Ascending aorta (tissue), 2 donors: ENCODE results near the gene DOHH. TPM values are rescaled to one million over a fixed set of nuclear protein-coding genes. Genes with fewer than 3 reads are reported as not detected.

Source experiments
- DNase-seq, 2 donors: peaks; one replicate each; pipeline ENCODE4 v3.0.0-alpha.2; 2019; ENCODE audit warnings: low spot score in 2 of 2
- H3K27ac ChIP-seq, 2 donors: fragments of 200-600 bp; sonication (generic); one replicate each; pipeline ENCODE4 v1.5.1; 2016 to 2017; ENCODE audit warnings: mild to moderate bottlenecking in 1 of 2
- H3K27me3 ChIP-seq: fragments of 200-600 bp; sonication (generic); one replicate; pipeline ENCODE4 v1.5.1; 2017
- H3K36me3 ChIP-seq, 2 donors: fragments of 200-600 bp; sonication (generic); one replicate each; pipeline ENCODE4 v1.5.1; 2016
- H3K4me1 ChIP-seq, 2 donors: fragments of 200-600 bp; sonication (generic); one replicate each; pipeline ENCODE4 v1.5.1; 2016 to 2017; ENCODE audit warnings: mild to moderate bottlenecking in 1 of 2
- H3K4me3 ChIP-seq, 2 donors: fragments of 200-600 bp; sonication (generic); one replicate each; pipeline ENCODE4 v1.5.1; 2016 to 2017; ENCODE audit warnings: mild to moderate bottlenecking in 1 of 2
- H3K9me3 ChIP-seq, 2 donors: fragments of 200-600 bp; sonication (generic); one replicate each; pipeline ENCODE4 v1.5.1; 2016
- intact Hi-C: fragments of 100-400 bp; cut with DNase I; formaldehyde crosslinking; loops from one replicate; pipeline ENCODE4 v1.15.1; 2023
- total RNA-seq: library from RNA; depleted of rRNA; stranded (reverse); fragments of >200 nt; gene quantifications from one replicate; pipeline ENCODE4 v1.1.0, GENCODE V29; 2016
- TF ChIP-seq, protein P1 (sequence below), 3 experiments: fragments of 200-600 bp in 2 of 3; fragments of 450-650 bp in 1 of 3; sonication (generic) in 2 of 3; IDR thresholded peaks; one replicate each; pipeline ENCODE4 v1.5.1; 2016 to 2019; ENCODE audit warnings: antibody characterized with exemption in 3 of 3, mild to moderate bottlenecking in 1 of 3, moderate library complexity in 1 of 3

DOHH gene
- total RNA-seq, 1 donor from 2014 or later = 40.9 TPM

DNA sequence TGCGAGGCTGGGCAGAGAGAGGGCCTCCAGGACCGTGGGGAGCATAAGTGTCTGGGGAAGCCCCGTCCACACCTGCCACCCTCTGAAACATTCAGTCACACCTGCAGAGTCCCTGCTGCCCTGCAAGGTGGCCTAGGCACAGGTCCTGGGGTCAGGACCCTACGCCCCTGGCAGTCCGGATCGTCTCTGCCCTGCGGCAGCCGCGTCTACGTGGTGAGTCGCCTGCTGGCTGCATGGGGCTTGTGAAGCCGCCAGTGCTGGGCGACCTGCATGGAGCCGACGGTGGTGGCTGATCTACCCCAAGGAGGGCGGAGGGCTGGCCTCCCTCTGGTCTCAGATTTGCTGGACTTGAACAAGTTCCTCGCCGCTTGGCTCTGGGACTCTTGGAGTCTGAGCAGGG, 18.7 kb upstream of the DOHH start:
- no peaks in the 10 kb centered on the region for H3K4me1 ChIP-seq
- no peaks in the 10 kb centered on the region for H3K9me3 ChIP-seq
- DNase-seq = no peak
- no peak overlapping the region for H3K27ac ChIP-seq
- H3K27me3 ChIP-seq = no peaks in the 10 kb centered on the region
- TF ChIP-seq, protein P1, sequence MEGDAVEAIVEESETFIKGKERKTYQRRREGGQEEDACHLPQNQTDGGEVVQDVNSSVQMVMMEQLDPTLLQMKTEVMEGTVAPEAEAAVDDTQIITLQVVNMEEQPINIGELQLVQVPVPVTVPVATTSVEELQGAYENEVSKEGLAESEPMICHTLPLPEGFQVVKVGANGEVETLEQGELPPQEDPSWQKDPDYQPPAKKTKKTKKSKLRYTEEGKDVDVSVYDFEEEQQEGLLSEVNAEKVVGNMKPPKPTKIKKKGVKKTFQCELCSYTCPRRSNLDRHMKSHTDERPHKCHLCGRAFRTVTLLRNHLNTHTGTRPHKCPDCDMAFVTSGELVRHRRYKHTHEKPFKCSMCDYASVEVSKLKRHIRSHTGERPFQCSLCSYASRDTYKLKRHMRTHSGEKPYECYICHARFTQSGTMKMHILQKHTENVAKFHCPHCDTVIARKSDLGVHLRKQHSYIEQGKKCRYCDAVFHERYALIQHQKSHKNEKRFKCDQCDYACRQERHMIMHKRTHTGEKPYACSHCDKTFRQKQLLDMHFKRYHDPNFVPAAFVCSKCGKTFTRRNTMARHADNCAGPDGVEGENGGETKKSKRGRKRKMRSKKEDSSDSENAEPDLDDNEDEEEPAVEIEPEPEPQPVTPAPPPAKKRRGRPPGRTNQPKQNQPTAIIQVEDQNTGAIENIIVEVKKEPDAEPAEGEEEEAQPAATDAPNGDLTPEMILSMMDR (IDR thresholded peaks at IDR 0.05) = no peak
- intact Hi-C loops = no loop called here
- H3K4me3 ChIP-seq = no peak overlapping the region
- H3K36me3 ChIP-seq = peaks cover 12 to 31% of the 10 kb centered on the region in 2 donors

GRCh38 chr19:3518659-3519058, 18.2 kb upstream of the DOHH start:
- Histone ChIP-seq H3K27me3 (no peaks in the 10 kb centered on the region), H3K4me1 (no peaks in the 10 kb centered on the region), H3K36me3 (peaks cover 9 to 27% of the 10 kb centered on the region in 2 donors), H3K4me3 (no peak overlapping the region), H3K9me3 (no peaks in the 10 kb centered on the region), H3K27ac (no peak overlapping the region)
- DNase-seq = no peak
- intact Hi-C loops = no loop called here
- TF ChIP-seq, protein P1 (IDR thresholded peaks at IDR 0.05) = no peak

DNA sequence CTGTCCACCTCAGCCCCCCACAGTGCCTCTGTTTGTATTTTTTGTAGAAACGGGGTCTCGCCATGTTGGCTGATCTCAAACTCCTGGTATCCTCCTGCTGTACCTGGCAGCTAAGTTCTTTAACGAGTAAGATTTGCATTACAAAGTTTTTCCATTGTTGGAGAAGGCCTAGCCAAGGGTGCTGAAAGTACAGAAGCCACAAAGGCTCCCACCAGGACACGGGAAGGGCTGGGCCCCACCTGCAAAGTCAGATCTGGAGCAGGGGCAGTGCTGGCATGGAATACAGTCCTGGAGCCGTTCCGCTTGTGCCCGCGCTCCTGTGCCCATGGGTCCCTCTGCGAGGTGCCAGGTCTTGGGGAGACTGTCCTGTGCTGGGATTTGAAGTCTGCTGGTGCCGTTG, 17.8 kb upstream of the DOHH start:
- Histone ChIP-seq H3K36me3 (peaks cover 5 to 23% of the 10 kb centered on the region in 2 donors), H3K27ac (no peak overlapping the region), H3K4me1 (no peaks in the 10 kb centered on the region), H3K9me3 (no peaks in the 10 kb centered on the region), H3K27me3 (no peaks in the 10 kb centered on the region), H3K4me3 (no peak overlapping the region)
- intact Hi-C loops = no loop called here
- no peak for DNase-seq
- TF ChIP-seq, protein P1 (IDR thresholded peaks at IDR 0.05) = no peak

DNA sequence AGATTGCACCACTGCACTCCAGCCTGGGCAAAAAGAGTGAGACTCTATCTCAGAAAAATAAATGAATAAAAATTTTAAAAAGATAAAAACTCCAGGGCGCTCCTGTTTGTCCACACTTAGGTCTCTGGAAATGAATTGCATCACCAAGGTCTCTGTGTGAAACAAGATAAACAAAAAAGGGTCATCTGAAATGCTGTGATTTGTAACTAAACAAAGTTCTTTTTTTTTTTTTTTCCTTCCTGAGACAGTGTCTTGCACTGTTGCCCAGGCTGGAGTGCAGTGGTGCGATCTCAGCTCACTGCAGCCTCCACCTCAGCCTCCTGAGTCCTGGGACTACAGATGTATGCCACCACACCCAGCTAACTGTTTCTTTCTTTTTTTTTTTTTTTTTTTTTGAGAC, 17.2 kb upstream of the DOHH start:
- Histone ChIP-seq H3K4me3 (no peak overlapping the region), H3K9me3 (no peaks in the 10 kb centered on the region), H3K27ac (no peak overlapping the region), H3K36me3 (peaks cover 0 to 18% of the 10 kb centered on the region in 2 donors), H3K27me3 (no peaks in the 10 kb centered on the region), H3K4me1 (no peaks in the 10 kb centered on the region)
- intact Hi-C loops = no loop called here
- no peak for DNase-seq
- TF ChIP-seq, protein P1 (IDR thresholded peaks at IDR 0.05) = no peak

DNA sequence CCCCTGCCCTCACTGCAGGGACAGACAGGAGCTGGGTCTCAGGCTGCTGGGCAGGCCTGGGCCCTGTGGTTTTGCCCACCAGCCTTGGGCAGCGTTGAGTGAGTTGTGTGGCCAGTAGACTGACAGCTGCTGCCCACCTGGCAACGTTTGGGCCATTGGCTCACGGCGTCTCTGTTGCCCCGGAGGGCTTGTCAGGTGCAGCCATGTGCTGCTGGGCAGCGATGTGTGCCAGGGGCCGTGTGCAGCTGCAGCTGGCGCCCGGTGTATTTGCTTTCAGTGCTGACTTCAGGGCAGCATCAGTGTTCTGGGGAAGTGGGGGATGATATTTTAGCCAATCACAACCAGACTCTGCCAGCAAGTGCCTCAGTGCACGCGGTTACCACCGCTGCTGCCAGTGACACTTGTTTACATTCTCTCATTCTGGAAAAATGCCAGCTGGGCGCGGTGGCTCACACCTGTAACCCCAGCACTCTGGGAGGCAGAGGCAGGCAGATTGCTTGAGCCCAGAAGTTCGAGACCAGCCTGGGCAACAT, 16.3 kb upstream of the DOHH start:
- no peaks in the 10 kb centered on the region for H3K4me1 ChIP-seq

More for the DNA sequence above, 16.3 kb upstream of the DOHH start:
- no peak for DNase-seq
- Histone ChIP-seq H3K27ac (no peak overlapping the region), H3K36me3 (peaks cover 0 to 11% of the 10 kb centered on the region in 2 donors), H3K4me3 (no peak overlapping the region), H3K27me3 (no peaks in the 10 kb centered on the region), H3K9me3 (no peaks in the 10 kb centered on the region)
- TF ChIP-seq, protein P1 (IDR thresholded peaks at IDR 0.05) = no peak
- intact Hi-C loops = no loop called here
